GM21423 (cell line): ENCODE measurements around the gene NHLRC4.

Source experiments
- ATAC-seq: cut with Tn5 transposase; IDR thresholded peaks from one replicate; pipeline ENCODE4 v1.9.1; 2021; ENCODE audit warnings: mild to moderate bottlenecking, moderate library complexity; ENCODE audit not compliant: unreplicated experiment

NHLRC4 gene

DNA sequence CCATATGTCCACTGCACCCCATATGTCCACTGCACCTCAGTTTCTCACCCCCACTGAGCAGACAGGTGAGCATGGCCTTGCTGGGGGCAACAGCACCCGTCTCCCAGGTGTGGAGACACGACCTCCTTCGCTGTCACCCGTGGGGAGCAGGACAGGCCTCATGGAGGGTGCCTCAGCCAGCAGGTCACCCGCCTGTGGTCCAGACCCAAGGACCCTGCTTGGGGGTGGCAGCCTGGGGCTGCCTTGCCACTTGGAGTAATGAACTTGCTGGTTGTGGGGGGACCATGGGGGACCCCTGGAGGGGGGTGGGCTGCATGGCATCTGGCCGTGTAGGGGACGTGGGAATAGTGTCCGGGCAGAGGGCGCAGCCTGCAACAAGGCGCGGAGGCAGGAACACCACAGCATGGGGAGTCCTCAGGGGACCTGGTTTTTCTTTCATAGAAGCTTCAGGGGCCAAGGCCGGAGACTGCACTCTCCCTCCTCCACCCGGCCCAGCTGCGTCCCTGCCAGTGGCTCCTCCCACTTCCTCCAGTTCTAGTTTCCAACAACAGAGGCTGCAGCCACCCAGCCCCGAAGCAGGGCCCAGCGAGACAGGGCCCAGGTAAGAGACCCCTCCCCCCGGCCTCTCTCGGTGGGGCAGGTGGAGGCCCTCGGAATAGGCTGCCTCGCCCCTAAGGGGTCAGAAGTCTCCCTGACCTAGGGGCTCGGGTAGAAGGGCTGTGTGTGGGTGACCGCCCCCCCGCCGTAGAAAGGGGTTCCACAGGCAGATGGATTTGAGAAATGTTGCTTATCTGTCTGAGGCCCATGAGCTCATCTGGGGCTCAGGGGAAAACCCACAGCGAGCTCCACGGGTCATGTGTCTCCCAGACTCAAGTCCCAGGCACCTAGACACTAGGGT is at the start of gene NHLRC4:
TSS of gene NHLRC4 (plus strand) at position 531 of the 898 bp plus-strand sequence. CDS start 1,043 bp downstream, outside the sequence.
- ATAC-seq: peak; percentile 38

- no peak for ATAC-seq
Measured at GRCh38 chr16:518858-519257, 47.9 kb upstream of the NHLRC4 start.

DNA sequence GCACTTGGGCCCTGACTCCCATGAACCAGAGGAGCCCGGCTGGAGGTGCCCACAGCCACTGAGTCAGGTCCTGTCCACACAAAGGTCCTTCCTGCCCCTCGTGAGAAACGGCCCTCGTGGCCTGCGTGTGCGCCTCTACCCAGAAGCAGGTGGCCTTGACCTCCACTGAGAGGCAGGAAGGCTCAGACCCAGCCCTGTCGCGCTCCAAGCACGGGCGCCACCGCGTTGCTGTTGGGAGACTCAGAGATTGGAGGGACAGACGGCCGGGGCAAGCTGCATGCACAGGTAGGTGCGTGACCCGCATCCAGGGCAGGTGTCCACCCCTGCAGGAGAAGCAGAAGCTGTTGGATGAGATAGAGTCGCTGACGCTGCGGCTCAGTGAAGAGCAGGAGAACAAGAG is 47.4 kb upstream of the NHLRC4 start:
- ATAC-seq: no peak

GRCh38 chr16:519841-520687 is 46.7 kb upstream of the NHLRC4 start:
- no peak for ATAC-seq

GRCh38 chr16:520847-521246 is 46.0 kb upstream of the NHLRC4 start:
- no peak for ATAC-seq

GRCh38 chr16:521381-522210 is 45.2 kb upstream of the NHLRC4 start:
- ATAC-seq: no peak

- ATAC-seq: no peak
Measured at GRCh38 chr16:522320-523096, 44.3 kb upstream of the NHLRC4 start.

DNA sequence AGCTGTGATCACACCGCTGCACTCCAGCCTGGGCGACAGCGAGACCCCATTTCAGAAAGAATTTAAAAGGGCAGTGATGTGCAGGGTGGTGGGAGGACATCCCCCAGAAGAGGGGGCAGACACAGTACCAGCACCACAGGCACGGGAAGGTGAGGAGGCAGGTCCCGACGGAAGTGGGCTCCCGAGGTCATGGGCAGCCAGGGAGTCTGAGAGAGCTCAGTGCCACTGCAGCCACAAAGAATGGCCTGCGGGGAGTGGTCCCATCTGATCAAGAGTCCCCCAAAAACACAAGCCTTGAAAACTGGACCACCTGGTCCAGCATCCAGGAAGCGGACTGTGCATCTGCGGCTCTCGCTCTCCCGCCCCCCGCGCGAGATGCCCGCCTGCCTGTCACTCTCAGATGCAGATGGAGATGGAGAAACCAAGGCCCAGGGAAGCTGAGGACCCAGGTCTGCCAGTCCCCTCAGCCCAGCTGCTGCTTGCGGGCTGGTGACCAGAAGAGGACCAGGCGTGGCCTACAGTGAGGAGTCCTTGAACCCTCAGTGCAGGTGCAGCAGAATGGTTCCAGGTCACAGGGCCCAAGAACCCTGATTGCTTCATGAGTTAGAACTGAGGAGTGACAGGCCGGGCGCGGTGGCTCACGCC is 43.6 kb upstream of the NHLRC4 start:
- ATAC-seq: no peak

DNA sequence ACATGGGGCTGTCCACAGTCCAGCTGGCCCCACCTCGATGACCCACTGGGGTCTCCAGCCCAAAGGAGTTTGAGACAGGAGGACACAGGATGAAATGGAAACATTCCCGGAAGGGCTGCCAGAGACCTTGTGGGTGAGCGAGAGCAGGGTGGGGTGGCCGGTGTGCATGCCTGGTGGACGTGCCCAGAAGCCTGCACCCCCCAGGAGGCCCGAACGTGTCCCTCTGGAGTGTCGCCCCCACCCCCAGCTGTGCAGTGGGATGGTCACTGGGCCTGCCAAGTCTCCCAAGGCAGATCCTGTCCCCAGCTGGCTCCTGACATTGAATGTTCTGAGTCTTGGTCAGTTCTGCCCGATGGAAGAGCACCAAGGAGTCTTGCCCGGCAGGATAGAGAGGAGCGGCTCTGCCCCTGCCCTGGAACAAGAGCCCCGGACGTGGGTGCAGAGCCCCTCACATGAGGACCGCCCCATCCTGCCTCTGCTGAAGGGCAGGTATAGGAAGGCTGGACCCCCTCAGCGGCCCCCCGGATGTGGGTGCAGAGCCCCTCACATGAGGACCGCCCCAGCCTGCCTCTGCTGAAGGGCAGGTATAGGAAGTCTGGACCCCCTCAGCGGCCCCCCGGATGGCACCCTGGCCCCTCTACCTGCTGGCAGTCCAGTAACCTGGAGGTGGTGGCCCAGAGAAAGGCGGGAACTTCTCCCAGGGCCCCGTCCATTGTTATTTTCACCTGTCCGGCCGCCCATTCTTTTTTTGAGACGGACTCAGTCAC is 42.3 kb upstream of the NHLRC4 start:
- no peak for ATAC-seq

GRCh38 chr16:525123-525519 is 41.7 kb upstream of the NHLRC4 start:
- no peak for ATAC-seq

- no peak for ATAC-seq
Measured at GRCh38 chr16:525520-526180, 41.2 kb upstream of the NHLRC4 start.

GRCh38 chr16:526181-527014 is 40.4 kb upstream of the NHLRC4 start:
- no peak for ATAC-seq

DNA sequence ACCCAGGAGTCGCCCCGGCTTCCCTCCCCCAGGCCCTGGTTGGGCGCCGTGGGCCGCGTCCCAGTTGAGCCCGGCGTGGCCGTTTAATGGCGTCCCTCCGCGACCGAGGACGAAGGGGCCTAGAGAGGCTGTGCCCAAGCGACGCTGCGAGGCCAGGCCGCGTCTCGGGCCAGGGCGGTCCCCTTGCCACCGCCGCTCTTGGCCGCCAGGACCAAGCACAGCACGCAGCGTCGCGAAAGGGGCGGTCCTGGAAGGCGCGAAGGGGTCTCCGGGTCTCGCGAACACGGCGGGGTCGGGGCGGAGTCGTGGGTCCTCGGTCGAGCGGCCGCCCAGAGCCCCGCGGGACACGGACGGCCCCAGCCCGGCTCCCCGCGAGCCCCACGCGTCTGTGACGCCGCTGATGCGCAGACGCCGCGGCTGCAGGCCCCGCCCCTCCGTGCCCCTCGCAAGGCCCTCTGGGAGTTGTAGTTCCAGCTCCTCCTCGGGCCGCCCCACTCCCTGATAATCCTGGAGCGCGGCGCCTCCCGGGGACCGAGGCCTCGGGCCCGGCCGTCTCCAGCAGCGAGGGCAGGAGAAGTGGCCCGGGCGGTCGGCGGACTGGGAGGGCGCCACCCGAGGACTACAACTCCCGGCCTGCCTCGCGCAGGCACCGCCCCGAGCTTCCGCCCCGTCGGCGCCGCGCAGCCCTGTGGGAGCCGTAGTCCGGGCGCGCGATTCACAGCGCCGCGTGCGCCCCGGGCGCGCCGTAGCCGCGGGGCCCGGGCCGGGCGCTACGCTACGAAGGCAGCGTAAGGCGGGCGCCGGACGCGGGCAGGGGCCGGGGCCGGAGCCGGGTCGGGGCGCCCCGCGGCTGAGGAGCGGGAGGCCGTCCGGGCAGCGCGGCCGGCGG is 39.5 kb upstream of the NHLRC4 start, which contains the start of gene CAPN15:
TSS of gene CAPN15 (plus strand) at position 698 of the 889 bp plus-strand sequence. CDS start 19,127 bp downstream, outside the sequence.
- ATAC-seq: peak; percentile 71

GRCh38 chr16:528111-529011 is 38.4 kb upstream of the NHLRC4 start:
- ATAC-seq: peak; percentile 11

DNA sequence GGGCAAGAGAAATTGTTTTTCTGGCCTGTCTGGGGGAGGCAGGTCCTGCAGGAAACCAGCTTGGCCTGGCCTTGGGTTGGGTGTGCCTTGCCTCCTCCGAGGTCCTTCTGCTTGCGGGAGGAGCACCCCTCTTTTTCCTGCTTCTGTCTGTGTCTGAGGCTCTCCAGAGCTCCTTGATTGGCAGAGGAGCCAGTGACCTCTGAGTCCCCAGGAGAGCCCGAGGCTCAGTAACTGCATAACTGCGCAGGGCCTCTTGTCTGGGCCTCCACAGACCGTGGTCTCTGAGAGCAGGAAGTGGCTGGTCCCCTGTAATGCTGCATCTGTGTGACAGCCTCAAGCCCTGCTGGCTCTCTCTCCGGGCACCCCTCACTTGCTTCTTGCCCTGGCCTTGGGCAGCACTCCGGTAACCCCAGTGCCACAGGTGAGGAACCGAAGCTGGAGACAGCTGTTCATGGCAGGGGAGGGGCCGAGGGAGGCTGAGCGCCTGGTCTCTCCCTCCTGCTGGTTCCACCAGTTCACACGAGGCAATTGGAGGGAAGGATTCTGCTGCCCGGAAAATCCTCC is 37.7 kb upstream of the NHLRC4 start:
- ATAC-seq: no peak
